Uterus (tissue), 2 donors: Measurements from ENCODE around the gene WASF1.

Experiments
- CTCF ChIP-seq, 4 experiments: fragments of 200-600 bp in 2 of 4; fragments of 450-650 bp in 2 of 4; sonication (generic) in 2 of 4; IDR thresholded peaks; one replicate each; pipeline ENCODE4 v1.5.1; 2016 to 2019; ENCODE audit warnings: antibody characterized with exemption in 4 of 4, mild to moderate bottlenecking in 2 of 4, moderate library complexity in 1 of 4
- POLR2A ChIP-seq, 2 donors: fragments of 450-650 bp; IDR thresholded peaks; one replicate each; pipeline ENCODE4 v1.6.1; 2016; ENCODE audit warnings: antibody characterized with exemption in 2 of 2, mild to moderate bottlenecking in 1 of 2, moderate library complexity in 1 of 2

- TF ChIP-seq CTCF (IDR thresholded peaks at IDR 0.05) (no peak), POLR2A (IDR thresholded peaks at IDR 0.05) (no peak)
Measured at GRCh38 chr6:110137924-110138887, 41.3 kb downstream of the WASF1 start.
